Endothelial cell (in vitro differentiated cells): ENCODE results near the gene DTNBP1. TPM values are rescaled to one million over a fixed set of nuclear protein-coding genes. Genes with fewer than 3 reads are reported as not detected.

Experiments used
- DNase-seq: peaks from one replicate; pipeline ENCODE4 v3.0.0; 2021; ENCODE audit warnings: low spot score
- H3K27ac Mint-ChIP-seq: one replicate; pipeline ENCODE4 v1.8.0; 2021; ENCODE audit warnings: mixed read lengths, inconsistent platforms; ENCODE audit not compliant: unreplicated experiment
- H3K27me3 Mint-ChIP-seq: one replicate; pipeline ENCODE4 v1.8.0; 2021; ENCODE audit warnings: mild to moderate bottlenecking, moderate library complexity, mixed read lengths, inconsistent platforms; ENCODE audit not compliant: unreplicated experiment
- H3K36me3 Mint-ChIP-seq: one replicate; pipeline ENCODE4 v1.8.0; 2021; ENCODE audit warnings: mild to moderate bottlenecking, low read depth, mixed read lengths, inconsistent platforms; ENCODE audit not compliant: unreplicated experiment
- H3K4me1 Mint-ChIP-seq: one replicate; pipeline ENCODE4 v1.8.0; 2021; ENCODE audit warnings: mild to moderate bottlenecking, mixed read lengths, inconsistent platforms; ENCODE audit not compliant: unreplicated experiment
- H3K4me3 Mint-ChIP-seq: one replicate; pipeline ENCODE4 v1.8.0; 2021; ENCODE audit warnings: mild to moderate bottlenecking, mixed read lengths, inconsistent platforms; ENCODE audit not compliant: unreplicated experiment
- H3K9me3 Mint-ChIP-seq: one replicate; pipeline ENCODE4 v1.8.0; 2021; ENCODE audit warnings: mixed read lengths, inconsistent platforms; ENCODE audit not compliant: unreplicated experiment
- total RNA-seq: library from RNA; stranded (reverse); fragmentation: NEBNext Ultra II Directional; extraction: Animal tissue kit (Norgen Biotek cat#: 25700); gene quantifications from one replicate; pipeline ENCODE4 v1.2.1, GENCODE V29; 2021; ENCODE audit not compliant: unreplicated experiment
- TF ChIP-seq, protein P1 (sequence below): fragments of 200-600 bp; sonication (generic); IDR thresholded peaks from one replicate; pipeline ENCODE4 v1.5.0; 2021; ENCODE audit warnings: antibody characterized with exemption; ENCODE audit not compliant: unreplicated experiment

The DTNBP1 gene
- total RNA-seq, 1 donor from 2014 or later = 19.3 TPM

- Mint-ChIP-seq H3K4me1 (peaks cover 6% of the 10 kb centered on the region), H3K4me3 (no peak overlapping the region), H3K9me3 (no peaks in the 10 kb centered on the region), H3K27me3 (no peaks in the 10 kb centered on the region), H3K36me3 (no peaks in the 10 kb centered on the region), H3K27ac (no peak overlapping the region)
- TF ChIP-seq, protein P1, sequence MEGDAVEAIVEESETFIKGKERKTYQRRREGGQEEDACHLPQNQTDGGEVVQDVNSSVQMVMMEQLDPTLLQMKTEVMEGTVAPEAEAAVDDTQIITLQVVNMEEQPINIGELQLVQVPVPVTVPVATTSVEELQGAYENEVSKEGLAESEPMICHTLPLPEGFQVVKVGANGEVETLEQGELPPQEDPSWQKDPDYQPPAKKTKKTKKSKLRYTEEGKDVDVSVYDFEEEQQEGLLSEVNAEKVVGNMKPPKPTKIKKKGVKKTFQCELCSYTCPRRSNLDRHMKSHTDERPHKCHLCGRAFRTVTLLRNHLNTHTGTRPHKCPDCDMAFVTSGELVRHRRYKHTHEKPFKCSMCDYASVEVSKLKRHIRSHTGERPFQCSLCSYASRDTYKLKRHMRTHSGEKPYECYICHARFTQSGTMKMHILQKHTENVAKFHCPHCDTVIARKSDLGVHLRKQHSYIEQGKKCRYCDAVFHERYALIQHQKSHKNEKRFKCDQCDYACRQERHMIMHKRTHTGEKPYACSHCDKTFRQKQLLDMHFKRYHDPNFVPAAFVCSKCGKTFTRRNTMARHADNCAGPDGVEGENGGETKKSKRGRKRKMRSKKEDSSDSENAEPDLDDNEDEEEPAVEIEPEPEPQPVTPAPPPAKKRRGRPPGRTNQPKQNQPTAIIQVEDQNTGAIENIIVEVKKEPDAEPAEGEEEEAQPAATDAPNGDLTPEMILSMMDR = no peak
- DNase-seq = no peak
Observed at GRCh38 chr6:15620611-15621010, 42.2 kb downstream of the DTNBP1 start.

DNA sequence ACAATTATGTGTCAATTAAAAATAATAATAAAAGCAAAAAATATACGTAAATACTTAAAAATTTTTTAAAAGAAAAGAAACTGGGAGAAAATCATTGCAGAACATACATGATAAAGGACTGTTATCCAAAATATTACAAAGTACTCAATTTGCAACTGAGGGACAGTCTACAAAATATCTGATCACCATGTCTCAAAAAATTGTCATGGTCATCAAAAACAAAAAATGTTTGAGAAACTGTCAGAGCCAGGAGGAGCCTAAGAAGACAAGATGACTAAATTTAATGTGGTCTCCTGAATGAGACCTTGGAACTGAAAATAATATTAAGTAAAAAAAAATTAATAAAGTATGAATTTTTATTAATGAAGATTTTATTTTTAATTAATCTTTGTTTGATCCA is 43.5 kb downstream of the DTNBP1 start:
- Mint-ChIP-seq H3K9me3 (no peaks in the 10 kb centered on the region), H3K27ac (no peak overlapping the region), H3K36me3 (peaks cover 2% of the 10 kb centered on the region), H3K4me1 (peaks cover 6% of the 10 kb centered on the region), H3K4me3 (no peak overlapping the region), H3K27me3 (peaks cover 1% of the 10 kb centered on the region)
- TF ChIP-seq, protein P1 = no peak
- DNase-seq = no peak

DNA sequence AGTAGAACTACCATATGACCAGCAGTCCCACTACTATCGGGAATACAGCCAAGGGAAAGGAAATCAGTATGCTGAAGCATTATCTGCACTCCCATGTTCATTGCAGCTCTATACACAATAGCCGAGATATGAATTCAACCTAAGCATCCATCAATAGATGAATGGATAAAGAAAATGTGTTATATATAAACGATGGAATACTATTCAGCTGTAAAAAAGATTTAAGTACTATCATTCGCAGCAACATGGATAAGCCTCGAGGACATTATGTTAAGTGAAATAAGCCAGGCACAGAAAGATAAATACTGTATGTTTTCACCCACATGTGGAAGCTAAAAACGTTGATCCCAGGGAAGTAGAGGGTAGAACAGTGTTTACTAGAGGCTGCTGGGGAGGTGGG is 44.1 kb downstream of the DTNBP1 start:
- H3K4me1 Mint-ChIP-seq = peaks cover 6% of the 10 kb centered on the region
- TF ChIP-seq, protein P1 = no peak
- peaks cover 8% of the 10 kb centered on the region for H3K36me3 Mint-ChIP-seq
- H3K27me3 Mint-ChIP-seq = peaks cover 1% of the 10 kb centered on the region
- H3K9me3 Mint-ChIP-seq = no peaks in the 10 kb centered on the region
- no peak for DNase-seq
- H3K4me3 Mint-ChIP-seq = no peak overlapping the region
- H3K27ac Mint-ChIP-seq = no peak overlapping the region

- Mint-ChIP-seq H3K27me3 (peaks cover 1% of the 10 kb centered on the region), H3K27ac (no peak overlapping the region), H3K36me3 (peaks cover 20% of the 10 kb centered on the region), H3K9me3 (peaks cover 5% of the 10 kb centered on the region), H3K4me3 (no peak overlapping the region), H3K4me1 (peaks cover 4% of the 10 kb centered on the region)
- TF ChIP-seq, protein P1 = no peak
- no peak for DNase-seq
Observed at GRCh38 chr6:15616261-15616660, 46.6 kb downstream of the DTNBP1 start.

GRCh38 chr6:15615802-15616201 is 47.0 kb downstream of the DTNBP1 start:
- Mint-ChIP-seq H3K27ac (no peak overlapping the region), H3K4me3 (no peak overlapping the region), H3K9me3 (peaks cover 6% of the 10 kb centered on the region), H3K27me3 (peaks cover 1% of the 10 kb centered on the region), H3K36me3 (peaks cover 23% of the 10 kb centered on the region), H3K4me1 (peaks cover 4% of the 10 kb centered on the region)
- TF ChIP-seq, protein P1 = no peak
- no peak for DNase-seq
